ENCODE measurements around the gene ASAH2. TPM values are rescaled to one million over a fixed set of nuclear protein-coding genes. Genes with fewer than 3 reads are reported as not detected.

ASAH2 gene
- total RNA-seq, 1 donor from 2014 or later = 11.3 TPM

- Mint-ChIP-seq H3K4me1 (ENCODE audit: low read depth, unreplicated experiment) (peaks cover 2% of the 10 kb centered on the region), H3K27ac (ENCODE audit: unreplicated experiment) (no peak overlapping the region), H3K9me3 (ENCODE audit: unreplicated experiment) (no peaks in the 10 kb centered on the region), H3K36me3 (ENCODE audit: unreplicated experiment) (no peaks in the 10 kb centered on the region), H3K4me3 (ENCODE audit: unreplicated experiment) (no peak overlapping the region), H3K27me3 (ENCODE audit: unreplicated experiment) (no peaks in the 10 kb centered on the region)
- no peak for DNase-seq
- no peak for TF ChIP-seq CTCF (IDR thresholded peaks at IDR 0.05; ENCODE audit: partially characterized antibody, unreplicated experiment)
Observed at GRCh38 chr10:50281210-50281966, 30.1 kb upstream of the ASAH2 start.

GRCh38 chr10:50280049-50280841 lies 28.9 kb upstream of the ASAH2 start:
- Mint-ChIP-seq H3K27ac (ENCODE audit: unreplicated experiment) (no peak overlapping the region), H3K9me3 (ENCODE audit: unreplicated experiment) (no peaks in the 10 kb centered on the region), H3K4me1 (ENCODE audit: low read depth, unreplicated experiment) (peaks cover 2% of the 10 kb centered on the region), H3K4me3 (ENCODE audit: unreplicated experiment) (no peak overlapping the region), H3K27me3 (ENCODE audit: unreplicated experiment) (no peaks in the 10 kb centered on the region), H3K36me3 (ENCODE audit: unreplicated experiment) (no peaks in the 10 kb centered on the region)
- TF ChIP-seq CTCF (IDR thresholded peaks at IDR 0.05; ENCODE audit: partially characterized antibody, unreplicated experiment) = no peak
- DNase-seq = no peak

GRCh38 chr10:50279489-50279888 lies 28.2 kb upstream of the ASAH2 start:
- no peaks in the 10 kb centered on the region for H3K27me3 Mint-ChIP-seq (ENCODE audit: unreplicated experiment)

GRCh38 chr10:50275650-50276235 lies 24.4 kb upstream of the ASAH2 start:
- Mint-ChIP-seq H3K9me3 (ENCODE audit: unreplicated experiment) (no peaks in the 10 kb centered on the region), H3K27me3 (ENCODE audit: unreplicated experiment) (no peaks in the 10 kb centered on the region), H3K27ac (ENCODE audit: unreplicated experiment) (no peak overlapping the region), H3K4me3 (ENCODE audit: unreplicated experiment) (no peak overlapping the region), H3K4me1 (ENCODE audit: low read depth, unreplicated experiment) (peaks cover 2% of the 10 kb centered on the region), H3K36me3 (ENCODE audit: unreplicated experiment) (no peaks in the 10 kb centered on the region)
- peak; percentile 45 for TF ChIP-seq CTCF (IDR thresholded peaks at IDR 0.05; ENCODE audit: partially characterized antibody, unreplicated experiment)
- DNase-seq = peak; percentile 64

More at GRCh38 chr10:50279489-50279888, 28.2 kb upstream of the ASAH2 start:
- no peak overlapping the region for H3K27ac Mint-ChIP-seq (ENCODE audit: unreplicated experiment)
- TF ChIP-seq CTCF (IDR thresholded peaks at IDR 0.05; ENCODE audit: partially characterized antibody, unreplicated experiment) = no peak
- no peaks in the 10 kb centered on the region for H3K36me3 Mint-ChIP-seq (ENCODE audit: unreplicated experiment)
- no peak overlapping the region for H3K4me3 Mint-ChIP-seq (ENCODE audit: unreplicated experiment)
- no peaks in the 10 kb centered on the region for H3K9me3 Mint-ChIP-seq (ENCODE audit: unreplicated experiment)
- no peak for DNase-seq
- peaks cover 2% of the 10 kb centered on the region for H3K4me1 Mint-ChIP-seq (ENCODE audit: low read depth, unreplicated experiment)
